Kidney epithelial cell (primary cell): ENCODE measurements around the gene SLC12A9. TPM values are rescaled to one million over a fixed set of nuclear protein-coding genes. Genes with fewer than 3 reads are reported as not detected.

ENCODE experiments used
- DNase-seq: peaks from one replicate; pipeline ENCODE4 v3.0.0-alpha.2; 2010; ENCODE audit warnings: low read depth
- H3K27me3 ChIP-seq: 2 replicates; pipeline ENCODE4 v1.6.0; 2011; ENCODE audit warnings: low read length; ENCODE audit not compliant: control insufficient read depth, insufficient read depth
- H3K36me3 ChIP-seq: 2 replicates; pipeline ENCODE4 v1.5.1; 2011; ENCODE audit warnings: low read length; ENCODE audit not compliant: control insufficient read depth, insufficient read depth
- H3K4me3 ChIP-seq: 2 replicates; pipeline ENCODE4 v1.5.1; 2011; ENCODE audit warnings: low read depth, mild to moderate bottlenecking, control low read depth, low read length
- total RNA-seq: library from RNA; depleted of rRNA; stranded (reverse); fragments of >200 nt; gene quantifications from 2 replicates; pipeline ENCODE4 v1.2.3, GENCODE V29; 2015
- TF ChIP-seq, protein P1 (sequence below): IDR thresholded peaks from 2 replicates; pipeline ENCODE4 v1.5.1; 2011; ENCODE audit warnings: mild to moderate bottlenecking, moderate library complexity, low read length, control low read depth, inconsistent platforms; ENCODE audit not compliant: insufficient read depth, poor library complexity, severe bottlenecking

The SLC12A9 gene
- total RNA-seq, 1 donor from 2014 or later, result 15.7 TPM

DNA sequence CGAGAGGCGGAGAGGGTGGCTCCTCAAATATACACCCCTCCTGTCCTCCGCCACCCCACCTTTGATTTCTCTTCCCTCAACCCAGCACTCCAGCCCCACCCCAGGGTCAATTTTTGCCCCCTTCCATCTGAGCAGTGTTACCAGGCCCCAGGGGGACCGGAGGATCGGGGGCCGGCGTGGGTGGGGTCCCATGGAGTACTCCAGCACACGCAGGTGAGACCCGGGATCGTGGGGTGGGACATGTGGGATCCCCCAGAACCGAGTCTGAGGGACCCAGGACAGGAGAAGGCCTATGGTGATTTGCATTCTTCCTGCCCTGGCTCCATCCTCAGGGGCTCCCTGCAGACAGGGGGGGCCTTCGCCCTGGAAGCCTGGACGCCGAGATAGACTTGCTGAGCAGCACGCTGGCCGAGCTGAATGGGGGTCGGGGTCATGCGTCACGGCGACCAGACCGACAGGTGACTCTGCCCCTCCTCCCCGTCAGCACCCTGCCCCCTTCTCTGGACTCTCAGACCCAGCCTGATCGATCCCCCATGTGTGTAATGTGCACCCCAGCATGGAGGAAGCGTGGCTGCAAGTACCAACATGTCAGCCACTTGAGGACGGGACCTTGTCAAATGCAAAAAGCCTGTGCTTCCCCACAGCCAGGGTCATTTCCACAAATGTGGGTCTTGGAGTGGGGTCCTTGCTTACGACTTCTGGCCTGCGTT is 15.4 kb downstream of the SLC12A9 start:
- H3K36me3 ChIP-seq, result peaks cover 7% of the 10 kb centered on the region
- peak overlapping the region; percentile 83 for H3K4me3 ChIP-seq
- TF ChIP-seq, protein P1, sequence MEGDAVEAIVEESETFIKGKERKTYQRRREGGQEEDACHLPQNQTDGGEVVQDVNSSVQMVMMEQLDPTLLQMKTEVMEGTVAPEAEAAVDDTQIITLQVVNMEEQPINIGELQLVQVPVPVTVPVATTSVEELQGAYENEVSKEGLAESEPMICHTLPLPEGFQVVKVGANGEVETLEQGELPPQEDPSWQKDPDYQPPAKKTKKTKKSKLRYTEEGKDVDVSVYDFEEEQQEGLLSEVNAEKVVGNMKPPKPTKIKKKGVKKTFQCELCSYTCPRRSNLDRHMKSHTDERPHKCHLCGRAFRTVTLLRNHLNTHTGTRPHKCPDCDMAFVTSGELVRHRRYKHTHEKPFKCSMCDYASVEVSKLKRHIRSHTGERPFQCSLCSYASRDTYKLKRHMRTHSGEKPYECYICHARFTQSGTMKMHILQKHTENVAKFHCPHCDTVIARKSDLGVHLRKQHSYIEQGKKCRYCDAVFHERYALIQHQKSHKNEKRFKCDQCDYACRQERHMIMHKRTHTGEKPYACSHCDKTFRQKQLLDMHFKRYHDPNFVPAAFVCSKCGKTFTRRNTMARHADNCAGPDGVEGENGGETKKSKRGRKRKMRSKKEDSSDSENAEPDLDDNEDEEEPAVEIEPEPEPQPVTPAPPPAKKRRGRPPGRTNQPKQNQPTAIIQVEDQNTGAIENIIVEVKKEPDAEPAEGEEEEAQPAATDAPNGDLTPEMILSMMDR, result no peak
- no peaks in the 10 kb centered on the region for H3K27me3 ChIP-seq
- DNase-seq, result no peak

DNA sequence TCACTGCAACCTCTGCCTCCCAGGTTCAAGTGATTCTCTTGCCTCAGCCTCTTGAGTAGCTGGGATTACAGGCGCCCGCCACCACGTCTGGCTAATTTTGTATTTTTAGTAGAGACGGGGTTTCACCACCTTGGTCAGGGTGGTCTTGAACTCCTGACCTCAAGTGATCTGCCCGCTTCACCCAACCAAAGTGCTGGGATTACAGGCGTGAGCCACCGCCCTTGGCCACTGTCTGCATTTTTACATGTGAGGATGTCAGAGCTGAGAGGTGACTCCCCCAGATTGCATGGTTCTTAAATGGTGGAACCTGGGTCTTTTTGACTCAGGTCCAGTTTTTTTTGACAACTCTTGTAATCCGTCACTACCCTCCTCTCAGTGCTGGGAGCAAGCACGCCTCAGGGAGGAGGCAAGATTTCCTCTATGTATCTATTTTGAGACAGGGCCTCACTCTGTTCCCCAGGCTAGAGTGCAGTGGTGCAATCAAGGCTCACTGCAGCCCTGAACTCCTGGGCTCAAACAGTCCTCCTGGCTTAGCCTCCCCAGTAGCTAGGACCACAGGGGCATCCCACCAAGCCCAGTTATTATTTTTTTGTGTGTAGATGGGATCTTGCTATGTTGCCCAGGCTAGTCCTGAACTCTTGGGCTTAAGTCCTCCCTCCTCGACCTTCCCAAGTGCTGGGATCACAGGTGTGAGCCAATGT is 21.2 kb downstream of the SLC12A9 start:
- DNase-seq, result no peak
- Histone ChIP-seq H3K27me3 (no peaks in the 10 kb centered on the region), H3K4me3 (no peak overlapping the region), H3K36me3 (peaks cover 7% of the 10 kb centered on the region)
- TF ChIP-seq, protein P1, result no peak

DNA sequence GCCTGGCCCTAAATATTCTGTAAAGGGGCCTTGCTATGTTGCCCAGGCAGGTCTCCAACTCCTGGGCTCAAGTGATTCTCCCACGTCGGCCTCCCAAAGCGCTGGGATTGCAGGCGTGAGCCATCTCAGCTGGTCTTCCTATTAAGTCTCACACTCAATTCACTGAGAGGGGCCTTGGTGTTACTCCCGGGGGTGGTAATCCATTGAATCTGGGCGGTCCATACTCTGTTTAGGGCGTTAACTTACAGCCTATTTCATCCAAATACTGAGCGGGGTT is 21.7 kb downstream of the SLC12A9 start:
- Histone ChIP-seq H3K4me3 (peak overlapping the region; percentile 85), H3K27me3 (no peaks in the 10 kb centered on the region), H3K36me3 (peaks cover 7% of the 10 kb centered on the region)
- TF ChIP-seq, protein P1, result no peak
- no peak for DNase-seq

DNA sequence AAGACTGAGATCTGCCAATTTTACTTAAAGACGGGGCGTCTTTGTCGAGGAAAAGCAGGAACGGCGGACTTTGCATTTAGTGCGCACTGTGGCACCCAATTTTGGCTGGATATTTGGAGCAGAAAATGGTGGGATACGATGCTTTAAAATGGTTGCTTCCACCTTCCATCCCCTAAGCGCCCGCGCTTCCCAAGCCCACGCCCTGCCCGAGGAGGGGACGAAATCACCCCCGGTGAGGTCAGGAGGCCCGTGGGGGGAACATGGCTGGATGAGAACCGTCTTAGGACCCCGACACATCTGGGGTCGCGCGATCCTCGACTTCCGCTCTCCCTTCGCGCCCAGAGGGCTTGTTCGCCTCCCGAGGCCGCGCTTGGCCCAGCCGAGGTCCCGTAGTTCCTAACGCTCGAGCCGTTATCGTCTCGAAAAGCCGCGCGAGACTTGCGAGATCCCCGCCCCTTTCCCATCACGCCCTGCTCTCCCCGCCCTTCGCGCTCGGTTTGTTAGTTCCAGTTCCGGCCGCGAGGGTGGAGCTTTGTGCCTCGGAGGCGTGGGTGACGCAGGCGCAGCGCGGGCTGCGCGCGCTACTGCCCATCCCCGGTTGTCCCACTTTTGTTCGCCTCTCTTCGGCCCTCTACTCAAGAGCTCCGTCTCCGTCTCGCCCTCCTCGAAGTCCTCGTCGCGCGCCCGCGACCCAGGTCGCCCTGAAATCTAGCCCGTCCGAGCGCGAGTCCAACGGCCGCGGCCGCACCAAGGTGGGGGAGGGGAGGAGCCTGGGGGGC is 22.3 kb downstream of the SLC12A9 start, which contains the start of gene SRRT:
TSS of gene SRRT (plus strand) at position 527 of the 779 bp plus-strand sequence. CDS start 488 bp downstream, outside the sequence.
- H3K4me3 ChIP-seq, result peak within 1 kb of the TSS; percentile 85
- DNase-seq, result peak; percentile 78
- H3K27me3 ChIP-seq, result no peaks in the 10 kb centered on the region
- TF ChIP-seq, protein P1, result peak; percentile 8
- peaks cover 7% of the 10 kb centered on the region for H3K36me3 ChIP-seq

DNA sequence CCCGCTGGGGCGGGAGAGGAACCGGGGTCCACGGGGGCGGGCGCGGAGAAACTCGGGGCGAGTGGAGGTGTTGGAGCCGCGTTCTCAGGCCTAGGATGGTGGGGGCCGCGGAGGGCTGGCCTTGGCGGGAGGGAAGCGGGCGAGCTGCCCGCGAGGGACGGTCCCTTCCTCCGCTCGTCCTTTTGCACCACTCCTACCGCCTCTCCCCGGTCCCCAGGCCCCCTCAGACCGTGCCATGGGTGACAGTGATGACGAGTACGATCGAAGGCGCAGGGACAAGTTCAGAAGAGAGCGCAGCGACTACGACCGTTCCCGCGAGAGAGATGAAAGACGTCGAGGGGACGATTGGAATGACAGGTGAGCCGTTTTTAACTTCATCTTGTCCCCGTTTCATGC is 22.8 kb downstream of the SLC12A9 start:
- no peaks in the 10 kb centered on the region for H3K27me3 ChIP-seq
- DNase-seq, result no peak
- peaks cover 6% of the 10 kb centered on the region for H3K36me3 ChIP-seq
- H3K4me3 ChIP-seq, result peak overlapping the region; percentile 85
- TF ChIP-seq, protein P1, result no peak
